Tibial nerve (tissue), 4 donors: ENCODE data around the gene SYTL1.

Experiments
- CTCF ChIP-seq, 5 experiments: fragments of 200-600 bp in 3 of 5; fragments of 450-650 bp in 2 of 5; sonication (generic) in 3 of 5; IDR thresholded peaks; one replicate each; pipeline ENCODE4 v1.5.1; 2016 to 2019; ENCODE audit warnings: antibody characterized with exemption in 5 of 5, mild to moderate bottlenecking in 3 of 5, moderate library complexity in 2 of 5
- EP300 ChIP-seq, 2 donors: sonication (generic); formaldehyde crosslinking; IDR thresholded peaks; one replicate each; pipeline ENCODE4 v1.6.1; 2017; ENCODE audit warnings: antibody characterized with exemption in 2 of 2, mild to moderate bottlenecking in 1 of 2
- POLR2A ChIP-seq, 2 donors: fragments of 450-650 bp; IDR thresholded peaks; one replicate each; pipeline ENCODE4 v1.6.1; 2017; ENCODE audit warnings: antibody characterized with exemption in 2 of 2, mild to moderate bottlenecking in 2 of 2, moderate library complexity in 2 of 2

GRCh38 chr1:27361044-27361402, 19.2 kb downstream of the SYTL1 start:
- TF ChIP-seq CTCF (IDR thresholded peaks at IDR 0.05) (no peak), POLR2A (IDR thresholded peaks at IDR 0.05) (no peak), EP300 (IDR thresholded peaks at IDR 0.05) (no peak)
